A375 (cell line): ENCODE results near the gene ACAD10. TPM values are rescaled to one million over a fixed set of nuclear protein-coding genes. Genes with fewer than 3 reads are reported as not detected.

Experiments
- small RNA-seq: library from RNA; depleted of rRNA; stranded (forward); fragments of <200 nt; gene quantifications from one replicate; pipeline ENCODE3, GENCODE V24; 2014
- total RNA-seq: library from RNA; depleted of rRNA; stranded (reverse); fragments of >200 nt; shearing (Covaris generic); gene quantifications from 2 replicates; pipeline ENCODE4 v1.2.3, GENCODE V29; 2014; rRNA removed

The ACAD10 gene
- 24.1 and 24.6 TPM in 2 replicates for total RNA-seq

DNA sequence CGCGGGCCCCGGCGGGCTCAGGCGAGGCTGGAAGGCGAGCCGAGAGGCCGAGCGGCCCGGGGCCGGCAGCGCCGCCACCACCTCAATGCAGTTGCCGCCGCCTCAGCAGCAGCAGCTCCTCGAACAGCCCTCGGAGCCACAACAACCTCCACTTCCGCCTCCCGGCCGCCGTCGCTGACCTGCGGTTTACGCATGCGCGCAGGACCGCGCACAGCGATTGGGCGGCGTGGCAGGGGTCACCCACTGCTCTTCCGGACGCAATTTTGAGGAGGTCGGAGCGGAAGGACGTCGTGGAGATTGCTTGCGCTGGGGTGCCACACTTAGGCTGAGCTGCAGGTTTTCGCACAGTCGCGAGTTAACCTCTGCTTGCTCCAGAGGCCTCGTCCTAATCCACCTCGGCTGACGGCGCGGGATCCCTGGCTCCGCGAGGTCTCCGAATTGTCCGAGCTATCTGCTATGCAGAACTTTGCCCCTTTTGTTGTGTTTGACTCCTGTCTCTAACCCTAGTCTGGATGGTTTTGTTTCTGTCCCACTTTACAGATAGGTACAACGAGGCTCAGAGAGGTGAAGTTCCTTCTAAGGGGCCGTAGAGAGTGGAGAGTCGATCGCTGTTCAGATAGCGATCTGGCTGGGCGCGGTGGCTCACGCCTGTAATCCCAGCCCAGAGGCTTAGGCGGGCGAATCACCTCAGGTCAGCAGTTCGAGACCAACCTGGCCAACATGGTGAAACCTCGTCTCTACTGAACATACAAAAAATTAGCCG lies at the start of gene ACAD10, which contains the start of gene BRAP:
TSS of gene ACAD10 (plus strand) at position 243 of the 763 bp plus-strand sequence. CDS start 6,657 bp downstream, outside the sequence.
TSS of gene BRAP (minus strand) at position 146 of the 763 bp plus-strand sequence. CDS start 164 bp downstream, outside the sequence.

GRCh38 chr12:111766608-111767361 lies 80.9 kb downstream of the ACAD10 start, which contains the start of gene ALDH2:
Gene ALDH2, plus strand, starts transcription at chr12:111766933. Its CDS starts 50 bp downstream, at chr12:111766983.

Small RNA genes lying within 50 kb of the gene (small RNA-seq; reads per million reads assigned to genes)
- not detected for gene MIR6761

Other genes with a start within 250 kb of the ACAD10 start
- gene ATXN2, start 86.7 kb upstream of the ACAD10 start, total RNA-seq, result 20.0 and 32.9 TPM in 2 replicates
- 17.1 and 20.2 TPM in 2 replicates for gene BRAP, start 97 bp upstream of the ACAD10 start, total RNA-seq
- 28.4 and 33.6 TPM in 2 replicates for gene ALDH2, start 80.9 kb downstream of the ACAD10 start, total RNA-seq
- 44.7 and 55.7 TPM in 2 replicates for gene MAPKAPK5, start 156.2 kb downstream of the ACAD10 start, total RNA-seq